Bronchial epithelial cell (primary cell): ENCODE measurements around the gene DCAF6. TPM values are rescaled to one million over a fixed set of nuclear protein-coding genes. Genes with fewer than 3 reads are reported as not detected.

ENCODE experiments used
- DNase-seq: peaks from one replicate; pipeline ENCODE4 v3.0.0-alpha.2; 2010; ENCODE audit warnings: low read depth
- FAIRE-seq: peaks from 2 replicates; lab custom pipeline; 2011; peaks lifted over from hg19 to GRCh38; lab: Jason Lieb, UNC
- H3K27me3 ChIP-seq: 2 replicates; pipeline ENCODE4 v1.5.1; 2011; ENCODE audit warnings: low read length; ENCODE audit not compliant: control insufficient read depth, insufficient read depth
- H3K36me3 ChIP-seq: 2 replicates; pipeline ENCODE4 v1.5.1; 2011; ENCODE audit warnings: low read length; ENCODE audit not compliant: control insufficient read depth, insufficient read depth
- H3K4me3 ChIP-seq: 2 replicates; pipeline ENCODE4 v1.5.1; 2011; ENCODE audit warnings: mild to moderate bottlenecking, low read depth, low read length, control low read depth
- CTCF ChIP-seq: IDR thresholded peaks from 2 replicates; pipeline ENCODE4 v1.5.1; 2011; ENCODE audit warnings: mild to moderate bottlenecking, moderate library complexity, low read length, control low read depth, inconsistent platforms; ENCODE audit not compliant: insufficient read depth, severe bottlenecking
- total RNA-seq: library from RNA; depleted of rRNA; stranded (reverse); fragments of >200 nt; gene quantifications from 2 replicates; pipeline ENCODE4 v1.2.1, GENCODE V29; 2014

Gene DCAF6
- total RNA-seq, 1 donor from 2014 or later: 28.2 TPM

- no peak for FAIRE-seq
- Histone ChIP-seq H3K27me3 (no peaks in the 10 kb centered on the region), H3K36me3 (no peaks in the 10 kb centered on the region), H3K4me3 (no peak overlapping the region)
- no peak for TF ChIP-seq CTCF
- peak; percentile 22 for DNase-seq
Measured at GRCh38 chr1:167911413-167911812, 25.1 kb upstream of the DCAF6 start.

GRCh38 chr1:167912294-167912693, 24.2 kb upstream of the DCAF6 start:
- H3K4me3 ChIP-seq: no peak overlapping the region
- H3K36me3 ChIP-seq: no peaks in the 10 kb centered on the region
- FAIRE-seq: no peak
- no peak for TF ChIP-seq CTCF
- DNase-seq: no peak
- no peaks in the 10 kb centered on the region for H3K27me3 ChIP-seq

GRCh38 chr1:167913895-167914496, 22.5 kb upstream of the DCAF6 start, which contains the start of gene ADCY10:
ADCY10 (minus strand) TSS chr1:167914134; CDS start chr1:167905140, 8,994 bp downstream.
- TF ChIP-seq CTCF: no peak
- no peak for FAIRE-seq
- H3K4me3 ChIP-seq: no peak within 1 kb of the TSS
- H3K36me3 ChIP-seq: no peaks in the 10 kb centered on the region
- DNase-seq: no peak
- H3K27me3 ChIP-seq: no peaks in the 10 kb centered on the region

- no peak overlapping the region for H3K4me3 ChIP-seq
- H3K36me3 ChIP-seq: no peaks in the 10 kb centered on the region
- FAIRE-seq (no peak), DNase-seq (no peak)
- no peak for TF ChIP-seq CTCF
- H3K27me3 ChIP-seq: no peaks in the 10 kb centered on the region
Measured at GRCh38 chr1:167915569-167915968, 20.9 kb upstream of the DCAF6 start.

GRCh38 chr1:167916766-167917511, 19.5 kb upstream of the DCAF6 start:
- Histone ChIP-seq H3K36me3 (no peaks in the 10 kb centered on the region), H3K4me3 (no peak overlapping the region), H3K27me3 (no peaks in the 10 kb centered on the region)
- DNase-seq (no peak), FAIRE-seq (no peak)
- TF ChIP-seq CTCF: no peak
